Measurements from ENCODE around the gene ZBTB44.

The ZBTB44 gene

GRCh38 chr11:130212431-130212961 is 102.2 kb downstream of the ZBTB44 start:
- peak in 1 of 2 donors; percentile 10 for DNase-seq

GRCh38 chr11:130211781-130212401 is 102.8 kb downstream of the ZBTB44 start:
- peak in 1 of 2 donors; percentile 11 for DNase-seq

- DNase-seq, result peak in 1 of 2 donors; percentile 2
These were observed 103.6 kb downstream of the ZBTB44 start for GRCh38 chr11:130211144-130211543.

GRCh38 chr11:130209954-130210854 is 104.5 kb downstream of the ZBTB44 start:
- peak in 1 of 2 donors; percentile 9 for DNase-seq

- DNase-seq, result peak in 1 of 2 donors; percentile 8
These were observed 105.4 kb downstream of the ZBTB44 start for GRCh38 chr11:130209128-130209932.

- DNase-seq, result peak in 1 of 2 donors; percentile 3
These were observed 106.2 kb downstream of the ZBTB44 start for GRCh38 chr11:130208241-130209127.

GRCh38 chr11:130206141-130206540 is 108.6 kb downstream of the ZBTB44 start:
- peak in 1 of 2 donors; percentile 1 for DNase-seq

- no peak for DNase-seq
These were observed 110.0 kb downstream of the ZBTB44 start for GRCh38 chr11:130204703-130205095.

- DNase-seq, result no peak
These were observed 110.7 kb downstream of the ZBTB44 start for GRCh38 chr11:130203766-130204702.

GRCh38 chr11:130202818-130203689 is 111.7 kb downstream of the ZBTB44 start:
- DNase-seq, result no peak

- no peak for DNase-seq
These were observed 112.5 kb downstream of the ZBTB44 start for GRCh38 chr11:130202009-130202817.

GRCh38 chr11:130201026-130201425 is 113.7 kb downstream of the ZBTB44 start:
- DNase-seq, result no peak

- DNase-seq, result no peak
These were observed 114.9 kb downstream of the ZBTB44 start for GRCh38 chr11:130199792-130200191.

GRCh38 chr11:130198964-130199363 is 115.8 kb downstream of the ZBTB44 start:
- no peak for DNase-seq

- no peak for DNase-seq
These were observed 116.4 kb downstream of the ZBTB44 start for GRCh38 chr11:130198292-130198691.

- no peak for DNase-seq
These were observed 117.2 kb downstream of the ZBTB44 start for GRCh38 chr11:130197386-130198035.

GRCh38 chr11:130194241-130195023 is 120.3 kb downstream of the ZBTB44 start:
- no peak for DNase-seq
